ENCODE results near the gene LIFR.

LIFR gene

GRCh38 chr5:38500573-38501260, 55.7 kb downstream of the LIFR start:
- DNase-seq: no peak

- no peak for DNase-seq
Measured at GRCh38 chr5:38497946-38498345, 58.5 kb downstream of the LIFR start.

- no peak for DNase-seq
Measured at GRCh38 chr5:38494763-38495162, 61.7 kb downstream of the LIFR start.

- no peak for DNase-seq
Measured at GRCh38 chr5:38494175-38494574, 62.3 kb downstream of the LIFR start.

GRCh38 chr5:38483805-38484398, 72.5 kb downstream of the LIFR start:
- no peak for DNase-seq

GRCh38 chr5:38479315-38479904, 77.0 kb downstream of the LIFR start:
- no peak for DNase-seq

- no peak for DNase-seq
Measured at GRCh38 chr5:38478878-38479277, 77.6 kb downstream of the LIFR start.

GRCh38 chr5:38478166-38478565, 78.3 kb downstream of the LIFR start:
- no peak for DNase-seq

- DNase-seq: no peak
Measured at GRCh38 chr5:38473008-38473407, 83.4 kb downstream of the LIFR start.

- DNase-seq: no peak
Measured at GRCh38 chr5:38472541-38472940, 83.9 kb downstream of the LIFR start.

- no peak for DNase-seq
Measured at GRCh38 chr5:38471709-38472108, 84.7 kb downstream of the LIFR start.

GRCh38 chr5:38469707-38470267, 86.7 kb downstream of the LIFR start:
- DNase-seq: no peak

GRCh38 chr5:38468978-38469706, 87.3 kb downstream of the LIFR start:
- DNase-seq: no peak

- DNase-seq: no peak
Measured at GRCh38 chr5:38468202-38468673, 88.2 kb downstream of the LIFR start.

- no peak for DNase-seq
Measured at GRCh38 chr5:38467353-38468040, 88.9 kb downstream of the LIFR start.

- no peak for DNase-seq
Measured at GRCh38 chr5:38466424-38467189, 89.8 kb downstream of the LIFR start.

GRCh38 chr5:38465702-38466423, 90.6 kb downstream of the LIFR start:
- DNase-seq: no peak

GRCh38 chr5:38465061-38465460, 91.4 kb downstream of the LIFR start:
- no peak for DNase-seq

- DNase-seq: no peak
Measured at GRCh38 chr5:38463634-38464521, 92.6 kb downstream of the LIFR start.

- no peak for DNase-seq
Measured at GRCh38 chr5:38462976-38463633, 93.3 kb downstream of the LIFR start.
